Cardiac muscle cell (in vitro differentiated cells and primary cell): ENCODE data around the gene GNAT1. TPM values are rescaled to one million over a fixed set of nuclear protein-coding genes. Genes with fewer than 3 reads are reported as not detected.

ENCODE experiments used
- DNase-seq, 2 donors: peaks; one replicate each; pipeline versions ENCODE4 v3.0.0 to v3.0.0-alpha.2; 2010 to 2017; ENCODE audit warnings: low read depth in 1 of 2, low spot score in 1 of 2
- H3K27ac ChIP-seq: fragments of 200-600 bp; sonication (generic); 2 replicates; pipeline ENCODE4 v1.5.1; 2016
- H3K27me3 ChIP-seq: fragments of 200-600 bp; sonication (generic); 2 replicates; pipeline ENCODE4 v1.6.0; 2016; ENCODE audit warnings: control low read depth
- H3K36me3 ChIP-seq: fragments of 200-600 bp; sonication (generic); 2 replicates; pipeline ENCODE4 v1.5.1; 2016; ENCODE audit warnings: control low read depth
- H3K4me1 ChIP-seq: fragments of 200-600 bp; sonication (generic); 2 replicates; pipeline ENCODE4 v1.8.1; 2017; ENCODE audit warnings: low read depth, mild to moderate bottlenecking, mixed run types
- H3K4me3 ChIP-seq: fragments of 200-600 bp; sonication (generic); 2 replicates; pipeline ENCODE4 v1.5.1; 2016; ENCODE audit warnings: mild to moderate bottlenecking
- H3K9me3 ChIP-seq: fragments of 200-600 bp; sonication (generic); 2 replicates; pipeline ENCODE4 v1.5.1; 2017; ENCODE audit warnings: low read depth, mild to moderate bottlenecking, control low read depth
- polyA plus RNA-seq: library from polyadenylated mRNA; unstranded; fragments of >200 nt; fragmentation: Nextera tagmentation; extraction: Ambion mirVana; gene quantifications from 2 replicates; pipeline ENCODE4 v1.2.1, GENCODE V29; 2016
- total RNA-seq: library from RNA; depleted of rRNA; stranded (reverse); fragments of >200 nt; gene quantifications from 2 replicates; pipeline ENCODE4 v1.2.3, GENCODE V29; 2016
- TF ChIP-seq, protein P1 (sequence below): IDR thresholded peaks from 2 replicates; pipeline ENCODE4 v1.5.1; 2012; ENCODE audit warnings: low read depth, mild to moderate bottlenecking, low read length

GNAT1 gene
- total RNA-seq, result not detected in 2 replicates
- polyA plus RNA-seq, result not detected in 2 replicates

DNA sequence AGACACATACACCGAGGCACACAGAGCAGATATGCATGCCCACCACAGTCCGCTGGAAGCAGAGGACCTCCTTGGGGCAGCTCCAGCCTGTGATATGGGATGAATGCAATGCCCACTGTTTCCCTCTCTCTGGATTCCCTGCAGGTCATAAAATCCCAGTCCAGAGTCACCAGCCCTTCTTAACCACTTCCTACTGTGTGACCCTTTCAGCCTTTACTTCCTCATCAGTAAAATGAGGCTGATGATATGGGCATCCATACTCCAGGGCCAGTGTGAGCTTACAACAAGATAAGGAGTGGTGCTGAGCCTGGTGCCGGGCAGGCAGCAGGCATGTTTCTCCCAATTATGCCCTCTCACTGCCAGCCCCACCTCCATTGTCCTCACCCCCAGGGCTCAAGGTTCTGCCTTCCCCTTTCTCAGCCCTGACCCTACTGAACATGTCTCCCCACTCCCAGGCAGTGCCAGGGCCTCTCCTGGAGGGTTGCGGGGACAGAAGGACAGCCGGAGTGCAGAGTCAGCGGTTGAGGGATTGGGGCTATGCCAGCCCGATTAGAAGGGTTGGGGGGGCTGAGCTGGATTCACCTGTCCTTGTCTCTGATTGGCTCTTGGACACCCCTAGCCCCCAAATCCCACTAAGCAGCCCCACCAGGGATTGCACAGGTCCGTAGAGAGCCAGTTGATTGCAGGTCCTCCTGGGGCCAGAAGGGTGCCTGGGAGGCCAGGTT is at the start of gene GNAT1:
Gene GNAT1, plus strand, starts transcription at position 675 of the 725 bp plus-strand sequence. CDS start 116 bp downstream, outside the sequence.
- Histone ChIP-seq H3K36me3 (no peaks in the 10 kb centered on the region), H3K4me3 (no peak within 1 kb of the TSS), H3K4me1 (no peaks in the 10 kb centered on the region), H3K27ac (no peak within 1 kb of the TSS), H3K27me3 (no peaks in the 10 kb centered on the region), H3K9me3 (no peaks in the 10 kb centered on the region)
- TF ChIP-seq, protein P1, sequence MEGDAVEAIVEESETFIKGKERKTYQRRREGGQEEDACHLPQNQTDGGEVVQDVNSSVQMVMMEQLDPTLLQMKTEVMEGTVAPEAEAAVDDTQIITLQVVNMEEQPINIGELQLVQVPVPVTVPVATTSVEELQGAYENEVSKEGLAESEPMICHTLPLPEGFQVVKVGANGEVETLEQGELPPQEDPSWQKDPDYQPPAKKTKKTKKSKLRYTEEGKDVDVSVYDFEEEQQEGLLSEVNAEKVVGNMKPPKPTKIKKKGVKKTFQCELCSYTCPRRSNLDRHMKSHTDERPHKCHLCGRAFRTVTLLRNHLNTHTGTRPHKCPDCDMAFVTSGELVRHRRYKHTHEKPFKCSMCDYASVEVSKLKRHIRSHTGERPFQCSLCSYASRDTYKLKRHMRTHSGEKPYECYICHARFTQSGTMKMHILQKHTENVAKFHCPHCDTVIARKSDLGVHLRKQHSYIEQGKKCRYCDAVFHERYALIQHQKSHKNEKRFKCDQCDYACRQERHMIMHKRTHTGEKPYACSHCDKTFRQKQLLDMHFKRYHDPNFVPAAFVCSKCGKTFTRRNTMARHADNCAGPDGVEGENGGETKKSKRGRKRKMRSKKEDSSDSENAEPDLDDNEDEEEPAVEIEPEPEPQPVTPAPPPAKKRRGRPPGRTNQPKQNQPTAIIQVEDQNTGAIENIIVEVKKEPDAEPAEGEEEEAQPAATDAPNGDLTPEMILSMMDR, result no peak
- DNase-seq, result no peak

DNA sequence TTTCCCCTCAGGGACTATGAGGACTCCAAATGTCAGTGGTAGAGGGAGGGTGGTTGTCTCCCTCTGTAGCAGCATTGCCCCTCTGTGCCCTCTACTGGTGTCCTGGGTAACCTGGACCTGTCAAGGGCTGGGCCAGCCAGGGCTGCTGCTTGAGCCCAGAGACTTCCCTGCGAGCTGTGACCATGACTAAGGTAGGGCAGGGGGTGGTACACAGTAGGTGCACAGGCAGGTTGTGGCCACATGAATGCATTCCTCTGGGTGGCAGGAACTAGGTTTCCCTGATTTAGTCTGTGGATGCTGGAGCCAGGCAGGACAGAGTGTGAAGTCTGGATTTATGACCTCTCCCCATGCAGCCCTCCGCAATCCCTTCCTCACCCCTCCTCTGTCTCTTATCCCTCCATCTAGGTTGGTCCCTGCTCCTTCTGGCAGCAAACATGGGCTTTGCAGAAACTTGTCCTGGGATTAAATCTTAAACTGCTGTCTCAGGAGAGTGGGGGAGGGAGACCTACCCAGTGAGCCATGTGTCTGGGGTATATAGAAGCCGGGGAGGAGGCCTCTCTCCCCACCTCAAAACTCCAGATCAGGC is 45.0 kb upstream of the GNAT1 start:
- no peaks in the 10 kb centered on the region for H3K27me3 ChIP-seq
- peaks cover 17% of the 10 kb centered on the region for H3K4me1 ChIP-seq
- TF ChIP-seq, protein P1, result no peak
- H3K9me3 ChIP-seq, result no peaks in the 10 kb centered on the region
- no peak overlapping the region for H3K4me3 ChIP-seq
- no peak overlapping the region for H3K27ac ChIP-seq
- no peak for DNase-seq
- no peaks in the 10 kb centered on the region for H3K36me3 ChIP-seq

DNA sequence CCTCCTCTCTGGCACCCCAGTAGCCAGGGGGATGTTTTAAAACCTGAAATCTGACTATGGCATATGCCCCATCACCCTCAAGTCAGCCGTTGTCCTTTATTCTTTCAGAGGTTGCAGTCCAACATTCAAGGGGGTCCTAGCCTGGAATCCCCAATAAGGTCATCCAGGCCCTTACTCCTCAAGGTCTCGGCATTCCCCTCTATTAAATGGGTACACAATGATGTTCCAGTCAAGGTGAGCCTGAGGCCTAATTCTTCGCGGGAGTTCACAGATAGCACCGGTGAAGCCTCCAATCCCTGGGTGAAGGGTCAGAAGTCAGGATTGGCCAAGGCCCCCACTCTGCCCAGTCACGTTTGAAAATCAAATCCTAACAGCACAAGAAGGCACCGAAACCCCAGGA is 44.4 kb upstream of the GNAT1 start:
- no peak for DNase-seq
- H3K27ac ChIP-seq, result no peak overlapping the region
- no peak overlapping the region for H3K4me3 ChIP-seq
- H3K27me3 ChIP-seq, result no peaks in the 10 kb centered on the region
- TF ChIP-seq, protein P1, result no peak
- H3K36me3 ChIP-seq, result no peaks in the 10 kb centered on the region
- peaks cover 19% of the 10 kb centered on the region for H3K4me1 ChIP-seq
- H3K9me3 ChIP-seq, result no peaks in the 10 kb centered on the region

DNA sequence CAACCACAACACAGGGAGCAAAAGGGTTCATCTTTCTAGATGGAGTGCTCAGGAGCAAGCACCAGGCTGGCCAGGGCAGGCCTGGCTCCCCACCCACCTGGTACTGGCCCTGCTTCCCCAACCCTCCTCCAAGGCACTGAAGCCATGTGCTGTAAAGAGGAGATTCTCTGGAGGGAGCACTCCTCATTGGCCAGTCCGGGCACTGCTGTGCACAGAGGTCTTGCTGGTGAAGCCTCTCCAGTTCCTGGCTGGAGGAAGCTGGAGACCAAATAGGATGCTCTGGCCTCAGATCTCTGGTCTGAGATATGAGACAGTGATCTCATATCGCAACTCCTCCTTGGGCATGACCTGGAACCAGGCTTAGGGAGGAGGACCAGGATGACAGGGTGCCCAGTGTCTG is 44.0 kb upstream of the GNAT1 start:
- TF ChIP-seq, protein P1, result no peak
- no peaks in the 10 kb centered on the region for H3K9me3 ChIP-seq

DNA sequence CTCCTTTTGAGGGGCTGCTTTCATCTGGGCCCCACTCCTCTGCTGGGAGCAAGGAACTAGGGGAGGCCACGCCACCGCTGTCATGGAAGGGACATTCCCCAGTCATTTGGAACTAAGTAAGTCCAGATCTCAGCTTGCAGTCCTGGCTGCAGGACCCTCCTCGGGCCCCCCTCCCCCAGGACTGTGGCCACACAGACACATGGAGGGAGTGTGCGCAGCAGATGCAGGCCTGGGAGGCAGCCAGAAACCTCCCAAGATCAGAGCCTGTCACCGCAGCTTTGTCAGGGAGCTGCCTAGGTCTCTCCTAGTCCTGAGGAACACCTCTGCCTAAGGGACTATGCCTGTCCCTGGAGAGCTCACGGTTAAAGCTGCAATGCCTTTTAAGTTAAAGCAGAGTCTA is 43.5 kb upstream of the GNAT1 start:
- Histone ChIP-seq H3K4me1 (peaks cover 19% of the 10 kb centered on the region), H3K27me3 (no peaks in the 10 kb centered on the region), H3K27ac (no peak overlapping the region), H3K9me3 (no peaks in the 10 kb centered on the region), H3K4me3 (no peak overlapping the region), H3K36me3 (no peaks in the 10 kb centered on the region)
- TF ChIP-seq, protein P1, result no peak
- DNase-seq, result no peak

More for the DNA sequence above, 44.0 kb upstream of the GNAT1 start:
- H3K36me3 ChIP-seq, result no peaks in the 10 kb centered on the region
- no peak for DNase-seq
- no peak overlapping the region for H3K27ac ChIP-seq
- no peak overlapping the region for H3K4me3 ChIP-seq
- H3K4me1 ChIP-seq, result peaks cover 19% of the 10 kb centered on the region
- no peaks in the 10 kb centered on the region for H3K27me3 ChIP-seq
